Stomach smooth muscle (tissue), 2 donors: Measurements from ENCODE around the gene CATSPERE.

Source experiments
- H3K27ac ChIP-seq: one replicate; pipeline ENCODE4 v1.7.0; 2013; ENCODE audit warnings: mild to moderate bottlenecking, low read length, inconsistent platforms
- H3K27me3 ChIP-seq, 2 donors: one replicate each; pipeline ENCODE4 v1.7.0; 2013; ENCODE audit warnings: low read length in 2 of 2; ENCODE audit not compliant: insufficient read depth in 2 of 2, control insufficient read depth in 1 of 2
- H3K36me3 ChIP-seq, 2 donors: one replicate each; pipeline ENCODE4 v1.7.0; 2013; ENCODE audit warnings: low read length in 2 of 2; ENCODE audit not compliant: control insufficient read depth in 2 of 2, insufficient read depth in 2 of 2
- H3K4me1 ChIP-seq: one replicate; pipeline ENCODE4 v1.7.0; 2013; ENCODE audit warnings: low read length; ENCODE audit not compliant: control insufficient read depth, insufficient read depth
- H3K4me3 ChIP-seq, 2 donors: one replicate each; pipeline ENCODE4 v1.7.0; 2013; ENCODE audit warnings: low read length in 2 of 2
- H3K9ac ChIP-seq, 2 donors: one replicate each; pipeline ENCODE4 v1.7.0; 2013; ENCODE audit warnings: low read length in 2 of 2, mild to moderate bottlenecking in 1 of 2
- H3K9me3 ChIP-seq, 2 donors: one replicate each; pipeline ENCODE4 v1.7.0; 2013; ENCODE audit warnings: low read length in 2 of 2; ENCODE audit not compliant: control insufficient read depth in 2 of 2
- donor health status: healthy.
- donor health status: Pancreatic carcinoma.

CATSPERE gene

DNA sequence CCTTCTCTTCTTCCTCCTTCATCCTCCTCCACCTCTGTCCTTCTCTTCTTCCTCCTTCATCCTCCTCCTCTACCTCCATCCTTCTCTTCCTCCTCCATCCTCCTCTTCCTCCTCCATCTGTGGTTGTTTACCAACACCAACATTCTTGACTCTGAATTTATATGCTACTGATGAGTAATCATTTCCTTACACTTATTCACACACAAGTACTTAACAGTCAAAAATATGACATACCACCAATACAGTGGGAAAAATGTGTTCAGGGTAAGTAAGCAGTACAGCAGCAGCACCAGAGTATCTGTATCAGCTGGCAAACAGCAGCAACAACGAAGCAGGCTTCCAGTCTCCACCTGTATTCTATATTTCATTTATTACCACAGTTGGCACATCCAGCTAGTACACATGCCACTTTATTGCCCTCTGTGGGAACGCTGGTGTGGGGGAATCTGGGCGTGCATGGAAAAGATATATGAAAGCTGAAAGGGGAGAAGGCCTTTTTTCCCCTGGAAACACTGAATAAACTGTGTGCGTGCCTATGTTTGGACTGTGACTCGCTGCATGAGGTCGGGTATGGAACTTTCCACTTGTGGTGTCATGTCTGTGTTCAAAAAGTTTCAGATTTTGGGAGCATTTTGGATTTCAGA is 25.4 kb upstream of the CATSPERE start:
- Histone ChIP-seq H3K4me3 (no peak overlapping the region), H3K27me3 (no peaks in the 10 kb centered on the region), H3K36me3 (peaks cover 2 to 8% of the 10 kb centered on the region in 2 donors), H3K27ac (no peak overlapping the region), H3K9ac (no peak overlapping the region), H3K4me1 (no peaks in the 10 kb centered on the region), H3K9me3 (no peaks in the 10 kb centered on the region)

DNA sequence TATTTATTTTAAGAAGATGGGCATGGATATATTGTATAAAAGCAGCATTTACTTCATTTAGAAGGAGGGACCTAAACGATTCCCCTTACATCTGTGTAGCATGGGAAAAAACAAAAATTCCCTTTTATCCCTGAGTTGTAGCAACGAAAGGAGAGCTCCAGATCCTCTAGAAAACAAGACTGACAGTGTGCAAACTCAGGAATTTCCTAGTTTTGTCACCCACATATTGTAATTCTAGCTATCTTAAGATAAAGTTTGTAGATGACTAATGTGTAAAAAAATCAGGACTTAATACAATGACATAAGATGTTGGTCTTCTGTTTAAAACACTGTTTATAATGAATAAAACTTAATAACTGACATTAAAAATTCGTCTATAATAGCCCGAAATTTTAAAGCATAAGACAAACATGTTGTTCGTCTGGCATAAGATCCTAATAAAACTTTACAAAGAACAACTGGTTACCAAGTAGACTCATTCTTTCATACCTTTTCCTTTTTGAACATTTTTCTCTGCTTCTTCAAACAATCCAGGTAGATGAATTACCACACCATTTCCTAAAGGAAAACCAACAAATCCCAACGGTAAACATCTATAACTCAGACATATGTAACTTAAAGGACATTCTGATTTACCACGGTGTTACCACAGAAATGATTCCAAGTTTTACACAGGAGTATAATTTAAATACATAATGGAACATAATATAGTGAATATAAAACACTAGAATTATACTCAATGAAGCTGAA is 24.6 kb upstream of the CATSPERE start:
- Histone ChIP-seq H3K4me1 (no peaks in the 10 kb centered on the region), H3K27me3 (no peaks in the 10 kb centered on the region), H3K9me3 (no peaks in the 10 kb centered on the region), H3K9ac (no peak overlapping the region), H3K36me3 (peaks cover 2 to 8% of the 10 kb centered on the region in 2 donors), H3K27ac (no peak overlapping the region), H3K4me3 (no peak overlapping the region)

DNA sequence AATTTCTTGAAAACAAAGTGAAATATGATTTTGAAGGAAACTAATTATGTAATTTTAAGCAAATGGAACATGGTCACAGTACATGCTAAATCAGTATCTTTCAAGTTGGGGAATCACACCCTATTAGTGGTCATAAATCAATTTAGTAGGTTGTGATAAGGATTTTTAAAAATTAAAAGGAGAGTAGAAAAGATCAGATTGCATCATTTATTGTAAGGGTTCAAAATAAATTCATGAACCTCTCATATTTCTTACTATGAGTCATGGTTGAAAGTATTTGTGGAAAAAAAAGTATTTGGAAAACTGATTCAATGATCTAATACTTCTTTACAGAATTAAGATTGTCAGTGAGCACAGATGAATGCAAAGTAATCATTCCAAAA is 24.0 kb upstream of the CATSPERE start:
- H3K9ac ChIP-seq = no peak overlapping the region
- no peak overlapping the region for H3K27ac ChIP-seq
- no peaks in the 10 kb centered on the region for H3K9me3 ChIP-seq
- no peaks in the 10 kb centered on the region for H3K27me3 ChIP-seq
- H3K4me1 ChIP-seq = no peaks in the 10 kb centered on the region
- no peak overlapping the region for H3K4me3 ChIP-seq
- H3K36me3 ChIP-seq = peaks cover 2 to 8% of the 10 kb centered on the region in 2 donors

DNA sequence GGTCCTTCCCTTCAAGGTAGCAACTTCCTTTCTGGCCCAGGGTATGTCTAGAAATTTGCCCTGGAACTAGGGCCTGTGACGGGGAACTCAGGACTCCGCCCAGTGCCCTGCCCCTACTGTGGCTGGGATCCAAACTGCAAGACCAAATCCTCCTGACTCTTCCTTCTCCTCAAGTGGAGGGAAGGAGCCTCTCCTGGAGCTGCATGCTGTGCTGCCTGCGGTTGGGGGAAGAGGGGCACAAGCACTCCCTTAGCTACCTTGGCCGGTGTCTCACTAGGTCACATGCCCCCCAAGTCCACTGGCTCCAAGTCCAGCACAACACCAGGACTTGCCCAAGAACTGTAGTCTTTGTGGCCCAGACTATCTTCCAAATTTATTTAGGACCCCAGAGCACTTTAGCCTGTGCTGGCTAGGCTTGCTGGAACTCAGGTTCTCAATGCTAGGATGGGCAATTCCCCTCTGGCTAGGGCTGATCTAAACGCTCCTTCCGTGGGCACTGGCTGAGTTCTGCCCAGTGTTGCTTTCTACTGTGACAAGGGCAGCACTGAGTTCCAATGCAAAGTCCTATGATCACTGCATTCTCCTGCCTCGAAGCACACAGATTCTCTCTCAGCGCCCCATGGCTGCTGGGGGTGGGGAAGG is 21.6 kb upstream of the CATSPERE start:
- Histone ChIP-seq H3K27ac (no peak overlapping the region), H3K4me3 (no peak overlapping the region)

DNA sequence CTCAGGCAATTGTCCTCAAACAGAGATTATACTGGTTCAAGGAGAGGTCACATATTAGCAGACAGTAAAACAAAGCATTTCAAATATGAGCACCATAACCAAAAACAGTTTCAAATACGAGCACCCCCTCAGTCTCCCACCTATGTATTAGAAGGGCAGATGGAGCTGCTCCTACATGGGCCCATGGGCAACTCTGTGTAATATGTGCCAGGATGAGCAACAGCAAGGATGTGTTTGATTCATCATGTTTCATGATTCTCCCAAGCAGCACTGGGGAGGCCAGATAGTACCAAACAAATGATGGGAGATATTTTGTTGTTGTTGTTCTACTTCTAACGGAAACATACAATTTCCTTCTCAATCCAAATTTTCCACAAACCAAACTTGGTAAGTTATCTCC is 18.2 kb upstream of the CATSPERE start:
- no peak overlapping the region for H3K27ac ChIP-seq
- no peak overlapping the region for H3K4me3 ChIP-seq
- H3K4me1 ChIP-seq = peaks cover 8% of the 10 kb centered on the region
- no peak overlapping the region for H3K9ac ChIP-seq
- no peaks in the 10 kb centered on the region for H3K9me3 ChIP-seq
- H3K36me3 ChIP-seq = no peaks in the 10 kb centered on the region
- H3K27me3 ChIP-seq = no peaks in the 10 kb centered on the region

More for the DNA sequence above, 21.6 kb upstream of the CATSPERE start:
- Histone ChIP-seq H3K4me1 (no peaks in the 10 kb centered on the region), H3K9me3 (no peaks in the 10 kb centered on the region), H3K27me3 (no peaks in the 10 kb centered on the region), H3K9ac (no peak overlapping the region), H3K36me3 (peaks cover 2 to 5% of the 10 kb centered on the region in 2 donors)

DNA sequence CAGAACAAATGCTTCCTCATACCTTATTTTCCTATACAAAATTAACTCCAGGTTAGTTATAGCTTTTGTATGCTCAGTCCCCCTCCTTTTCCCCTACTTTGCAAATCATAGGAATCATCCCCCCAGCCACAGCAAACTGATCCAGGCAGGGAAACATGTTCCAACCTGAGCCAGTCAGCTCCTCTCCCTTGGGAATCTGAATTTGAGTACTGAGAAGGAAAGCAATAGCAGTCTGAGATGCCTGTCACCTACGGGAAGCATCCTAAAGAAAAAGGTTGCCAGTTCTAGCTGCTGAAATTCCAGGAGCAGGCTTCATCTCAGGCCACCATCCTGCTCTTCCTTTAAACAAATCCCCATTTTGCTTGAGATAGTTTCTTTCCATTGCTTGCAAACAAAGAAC is 16.2 kb upstream of the CATSPERE start:
- peak overlapping the region in 1 of 2 donors; percentile 8 for H3K4me3 ChIP-seq
- H3K36me3 ChIP-seq = no peaks in the 10 kb centered on the region
- H3K4me1 ChIP-seq = peaks cover 12% of the 10 kb centered on the region
- no peaks in the 10 kb centered on the region for H3K27me3 ChIP-seq
- H3K9me3 ChIP-seq = no peaks in the 10 kb centered on the region
- H3K9ac ChIP-seq = peak overlapping the region in 1 of 2 donors; percentile 35
- H3K27ac ChIP-seq = peak overlapping the region; percentile 53

DNA sequence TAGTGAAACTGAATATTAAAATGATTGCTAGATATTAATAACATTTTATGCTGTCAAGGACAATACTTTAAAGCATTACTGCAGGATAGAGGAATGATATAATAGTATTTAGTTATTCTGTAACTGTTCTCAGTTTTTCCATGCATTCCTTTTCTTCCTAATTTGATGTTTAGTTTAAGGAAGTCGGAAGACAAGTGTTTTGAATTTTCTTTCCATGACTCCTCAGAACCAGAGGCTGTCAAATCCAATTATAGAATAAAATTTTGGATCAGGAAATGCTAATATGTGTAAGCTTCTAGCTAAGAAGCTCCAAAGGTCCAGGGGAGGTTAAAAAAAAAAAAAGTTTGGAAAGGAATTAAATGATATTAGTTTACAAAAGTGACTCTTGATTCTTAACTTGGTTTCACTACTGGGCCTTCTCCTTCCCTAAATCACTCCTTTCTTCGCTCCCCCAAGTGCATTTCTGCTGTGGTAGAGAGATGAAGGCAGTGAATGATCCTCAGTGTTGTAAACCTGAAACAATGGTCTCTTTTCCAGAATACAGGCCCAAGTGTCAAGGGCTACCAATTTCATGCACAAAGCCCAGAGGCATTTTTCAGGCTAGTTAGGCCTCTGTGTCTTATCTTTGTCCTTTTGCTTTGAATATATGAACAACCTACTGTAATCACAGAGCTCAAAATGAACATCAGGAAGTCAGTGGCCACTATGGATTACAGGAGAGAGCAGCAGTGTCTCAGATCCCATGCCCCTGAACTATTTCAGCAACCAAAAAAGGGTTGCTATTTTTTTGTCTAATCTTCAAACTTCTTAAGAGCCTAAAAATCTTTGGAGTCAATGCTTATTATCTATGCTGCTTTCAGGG is 15.5 kb upstream of the CATSPERE start:
- Histone ChIP-seq H3K9ac (peak overlapping the region; percentile 6 to 44), H3K36me3 (no peaks in the 10 kb centered on the region), H3K9me3 (no peaks in the 10 kb centered on the region), H3K4me3 (peak overlapping the region in 1 of 2 donors; percentile 44), H3K27ac (peak overlapping the region; percentile 53), H3K27me3 (no peaks in the 10 kb centered on the region), H3K4me1 (peaks cover 17% of the 10 kb centered on the region)

DNA sequence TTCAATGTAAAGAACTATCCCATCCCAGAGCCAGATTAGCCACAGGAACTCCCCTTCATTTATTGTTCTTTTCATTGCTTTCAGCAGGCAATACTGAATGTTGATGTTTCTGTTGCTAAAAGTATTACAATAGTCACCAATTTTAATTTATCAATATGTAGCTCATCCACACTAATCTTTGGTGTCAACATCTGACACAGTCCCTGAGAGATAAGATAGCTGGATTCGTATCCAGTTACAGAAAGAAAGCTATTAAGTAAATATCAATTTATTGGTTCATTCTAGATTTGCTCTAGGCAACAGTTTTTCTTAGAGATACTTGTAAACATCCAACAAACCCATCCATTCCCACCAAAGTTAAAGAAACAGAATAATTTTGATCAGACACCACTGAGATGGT is 14.0 kb upstream of the CATSPERE start:
- H3K4me3 ChIP-seq = no peak overlapping the region
- H3K36me3 ChIP-seq = no peaks in the 10 kb centered on the region
- no peaks in the 10 kb centered on the region for H3K27me3 ChIP-seq
- no peaks in the 10 kb centered on the region for H3K9me3 ChIP-seq
- peaks cover 17% of the 10 kb centered on the region for H3K4me1 ChIP-seq
- H3K27ac ChIP-seq = no peak overlapping the region
- no peak overlapping the region for H3K9ac ChIP-seq

DNA sequence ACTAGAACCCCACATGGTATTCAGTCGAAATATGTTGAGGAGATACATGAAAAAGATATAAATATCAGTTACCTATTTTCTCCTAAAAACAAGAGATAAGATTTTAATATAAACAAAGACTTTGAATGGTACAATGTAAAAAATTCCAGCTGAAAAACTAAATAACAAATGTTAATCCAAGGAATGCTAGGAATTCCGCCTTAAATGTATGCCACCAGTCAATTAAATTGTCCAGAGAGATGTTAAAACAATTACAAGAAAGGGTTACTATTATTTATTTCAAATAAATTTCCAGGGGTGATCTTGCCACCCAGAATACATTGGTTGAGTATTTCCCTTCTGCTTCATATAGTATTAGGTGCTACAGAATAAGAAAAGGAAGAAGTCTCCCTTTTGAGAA is 13.5 kb upstream of the CATSPERE start:
- Histone ChIP-seq H3K4me1 (peaks cover 17% of the 10 kb centered on the region), H3K27me3 (no peaks in the 10 kb centered on the region), H3K4me3 (no peak overlapping the region), H3K9ac (no peak overlapping the region), H3K9me3 (no peaks in the 10 kb centered on the region), H3K36me3 (no peaks in the 10 kb centered on the region), H3K27ac (no peak overlapping the region)

DNA sequence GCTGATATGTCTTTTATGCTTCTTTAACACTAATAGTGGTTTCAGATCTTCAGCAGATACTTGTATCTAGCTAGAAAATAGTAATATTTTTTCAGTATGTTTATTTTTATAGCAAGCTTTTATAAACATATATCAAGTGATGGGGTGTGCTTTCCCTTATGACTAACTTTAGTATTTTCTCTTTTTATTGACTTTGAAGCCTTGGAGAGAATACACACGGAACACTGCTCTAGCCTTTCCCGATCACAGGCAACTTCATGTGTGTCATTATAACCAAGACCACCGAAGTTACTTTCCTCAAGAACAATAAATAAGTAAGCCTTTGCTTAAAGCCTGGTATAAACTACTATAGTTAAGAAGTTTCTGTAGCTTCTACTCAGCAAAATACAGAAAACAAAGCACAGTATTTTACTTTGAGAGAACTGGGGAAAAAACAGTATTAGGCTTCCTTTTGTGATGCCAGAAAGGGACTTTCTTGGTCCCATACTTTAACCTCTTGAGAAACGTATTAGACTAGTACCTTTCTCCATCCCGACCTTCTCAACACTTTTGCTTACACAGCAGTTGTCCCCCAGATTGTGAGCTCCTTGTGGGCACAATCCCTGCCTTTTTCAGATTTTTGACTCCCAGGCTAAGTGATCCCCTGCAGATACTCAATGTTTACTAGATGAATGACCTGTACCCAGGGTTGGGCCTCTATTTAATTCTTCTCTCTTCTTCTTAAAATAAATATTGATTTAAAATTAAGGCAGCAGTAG is 12.6 kb upstream of the CATSPERE start:
- Histone ChIP-seq H3K36me3 (no peaks in the 10 kb centered on the region), H3K27ac (peak overlapping the region; percentile 13), H3K9me3 (no peaks in the 10 kb centered on the region), H3K4me3 (no peak overlapping the region), H3K4me1 (peaks cover 17% of the 10 kb centered on the region), H3K27me3 (no peaks in the 10 kb centered on the region), H3K9ac (no peak overlapping the region)
